PFSK-1 (cell line): ENCODE measurements around the gene SVIL.

Experiments used
- POLR2AphosphoS5 ChIP-seq: IDR thresholded peaks from 2 replicates; pipeline ENCODE4 v1.6.1; 2012; ENCODE audit warnings: low read depth, mild to moderate bottlenecking, control low read depth, low read length, moderate library complexity
- SIN3A ChIP-seq: IDR thresholded peaks from 2 replicates; pipeline ENCODE4 v1.6.1; 2012; ENCODE audit warnings: mild to moderate bottlenecking, low read length, moderate library complexity, borderline replicate concordance; ENCODE audit not compliant: insufficient read depth
- TAF1 ChIP-seq: IDR thresholded peaks from 2 replicates; pipeline ENCODE4 v1.6.1; 2012; ENCODE audit warnings: low read length, control low read depth, borderline replicate concordance; ENCODE audit not compliant: insufficient read depth

DNA sequence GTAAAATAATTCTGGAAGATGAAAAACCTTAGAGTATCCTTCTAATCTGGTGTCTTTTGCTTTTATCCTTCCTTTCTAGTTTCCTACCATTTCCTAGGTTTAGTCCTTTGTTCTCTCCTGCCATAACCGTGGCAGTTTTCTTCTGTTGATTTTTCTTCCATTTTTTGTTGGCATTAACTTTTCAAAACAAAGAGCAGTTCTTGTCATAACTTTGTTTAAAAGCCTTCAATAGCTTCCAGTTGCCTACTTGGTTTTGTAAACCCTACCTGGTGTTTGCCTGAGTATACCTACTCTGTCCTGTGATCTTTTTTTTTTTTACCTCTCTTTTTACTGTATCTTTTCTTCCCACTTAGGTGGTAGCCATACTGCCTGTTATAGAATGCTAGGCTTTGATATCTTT, 220.3 kb downstream of the SVIL start:
- TF ChIP-seq SIN3A (no peak), POLR2AphosphoS5 (no peak), TAF1 (no peak)
